GM18951 (cell line): Measurements from ENCODE around the gene STK17B.

ENCODE experiments used
- POLR2A ChIP-seq: IDR thresholded peaks from 4 replicates; pipeline ENCODE4 v1.6.1; 2011; ENCODE audit warnings: mild to moderate bottlenecking; ENCODE audit not compliant: insufficient read length, insufficient read depth; ENCODE audit errors: extremely low read depth
- in situ Hi-C: fragments of 300-500 bp; cut with MboI; formaldehyde crosslinking; loops from one replicate; pipeline ENCODE4 v1.12.0; 2022; ENCODE audit warnings: low sequenced_read_pairs, mixed read lengths, inconsistent platforms; ENCODE audit not compliant: unreplicated experiment

STK17B gene

GRCh38 chr2:196131384-196131937 lies 39.9 kb downstream of the STK17B start:
- TF ChIP-seq POLR2A = no peak
- in situ Hi-C loops = no loop called here

- no peak for TF ChIP-seq POLR2A
- in situ Hi-C loops = no loop called here
Measured at GRCh38 chr2:196130039-196130825, 41.1 kb downstream of the STK17B start.

GRCh38 chr2:196128749-196129148 lies 42.6 kb downstream of the STK17B start:
- no peak for TF ChIP-seq POLR2A
- in situ Hi-C loops = no loop called here

- no peak for TF ChIP-seq POLR2A
- in situ Hi-C loops = no loop called here
Measured at GRCh38 chr2:196125596-196125995, 45.8 kb downstream of the STK17B start.

GRCh38 chr2:196123679-196124373 lies 47.6 kb downstream of the STK17B start:
- in situ Hi-C loops = no loop called here
- TF ChIP-seq POLR2A = no peak

- in situ Hi-C loops = no loop called here
- TF ChIP-seq POLR2A = no peak
Measured at GRCh38 chr2:196119926-196120325, 51.5 kb downstream of the STK17B start.

DNA sequence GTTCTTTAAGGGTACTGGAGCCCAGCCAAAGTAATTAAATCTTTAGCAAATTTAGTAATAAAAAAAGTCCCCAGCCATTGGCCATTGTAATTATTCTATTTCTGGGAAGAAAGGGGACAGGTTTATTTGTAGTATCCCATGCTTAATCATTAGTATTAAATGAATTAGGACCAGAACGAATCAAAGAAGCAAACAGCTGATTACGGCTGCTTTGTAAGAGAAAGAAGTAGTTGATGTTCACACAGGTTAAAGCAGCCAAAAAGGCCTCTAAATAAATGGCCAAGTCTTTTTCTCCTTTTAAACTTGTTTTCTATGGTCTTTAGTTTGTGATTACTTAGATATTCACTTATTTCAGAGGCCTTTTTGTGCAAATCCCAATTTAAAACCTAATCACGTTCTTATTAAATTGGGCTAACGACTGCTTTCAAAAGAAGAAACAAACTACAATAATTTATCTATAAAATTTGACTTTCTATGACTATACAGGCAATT lies 54.1 kb downstream of the STK17B start:
- TF ChIP-seq POLR2A = no peak

DNA sequence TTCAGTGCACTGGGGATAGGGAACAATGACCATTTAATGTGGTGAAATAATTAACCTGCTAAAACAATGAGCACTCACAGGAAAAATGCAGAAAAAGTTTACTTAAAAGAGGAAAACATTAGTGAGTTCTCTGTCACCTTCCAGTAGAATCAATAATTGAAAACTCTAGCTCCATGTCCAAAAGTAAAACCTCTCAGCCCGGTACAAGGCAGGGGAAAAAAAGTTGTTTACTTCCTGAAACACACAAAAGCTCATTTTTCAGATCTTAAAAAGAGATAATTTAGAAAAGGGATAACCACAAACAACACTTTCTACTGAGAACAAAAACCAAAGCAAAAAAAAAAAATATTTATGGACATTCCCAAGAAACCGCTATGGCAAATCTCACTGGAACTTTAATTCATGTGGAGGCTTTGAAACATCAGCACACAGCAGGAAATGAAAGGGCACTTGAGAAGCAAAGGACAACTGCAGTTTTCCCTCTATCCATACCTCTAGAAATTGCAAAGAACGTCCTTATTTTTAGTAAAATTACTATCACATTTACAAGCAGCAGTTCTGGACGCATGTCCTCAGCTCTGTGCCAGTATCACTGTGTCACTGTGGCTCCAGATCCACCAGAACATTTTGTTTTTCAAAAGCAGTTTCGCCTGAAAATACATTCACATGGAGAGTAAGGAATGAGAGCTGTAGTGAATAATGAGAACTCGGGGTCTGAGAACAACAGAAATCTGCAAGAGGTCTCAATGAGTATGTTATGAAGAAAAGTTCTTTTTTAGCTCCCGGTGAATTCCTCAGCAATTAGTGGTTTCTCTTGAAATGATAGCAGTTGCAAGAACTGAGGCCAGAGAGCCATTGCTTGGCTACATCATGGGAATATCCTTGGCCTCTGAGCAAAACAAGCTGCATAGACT lies 58.1 kb downstream of the STK17B start:
- no peak for TF ChIP-seq POLR2A
- in situ Hi-C loops = no loop called here

More for the DNA sequence above, 54.1 kb downstream of the STK17B start:
- in situ Hi-C loops = no loop called here

DNA sequence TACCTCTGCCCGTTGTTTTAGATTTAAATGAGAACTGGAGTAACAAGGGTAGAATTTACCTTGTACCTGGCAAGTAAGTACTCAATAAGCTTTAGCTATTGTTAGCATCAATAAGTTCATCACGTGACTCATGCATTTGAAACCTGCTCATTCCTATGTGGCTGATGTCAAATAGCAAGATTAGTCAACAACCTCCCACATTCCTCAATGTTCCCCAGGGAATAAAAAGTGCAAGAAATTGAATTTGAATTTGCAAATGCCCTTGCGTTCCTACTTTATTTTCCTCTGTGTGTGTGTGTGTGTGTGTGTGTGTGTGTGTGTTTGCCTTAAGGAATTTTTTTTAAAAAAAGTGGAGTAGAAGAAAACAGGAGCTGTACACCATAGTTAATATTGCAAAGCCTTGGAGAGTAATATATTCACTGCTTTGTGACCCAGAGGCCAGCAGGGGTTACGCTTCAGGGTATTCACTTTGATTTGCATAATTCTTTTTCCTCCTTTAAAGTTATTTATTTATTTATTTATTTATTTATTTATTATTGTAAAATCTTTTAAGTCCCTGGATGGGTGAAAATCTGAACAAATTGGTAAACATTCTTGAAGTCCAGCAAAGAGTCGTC lies 58.9 kb downstream of the STK17B start:
- in situ Hi-C loops = no loop called here
- no peak for TF ChIP-seq POLR2A

DNA sequence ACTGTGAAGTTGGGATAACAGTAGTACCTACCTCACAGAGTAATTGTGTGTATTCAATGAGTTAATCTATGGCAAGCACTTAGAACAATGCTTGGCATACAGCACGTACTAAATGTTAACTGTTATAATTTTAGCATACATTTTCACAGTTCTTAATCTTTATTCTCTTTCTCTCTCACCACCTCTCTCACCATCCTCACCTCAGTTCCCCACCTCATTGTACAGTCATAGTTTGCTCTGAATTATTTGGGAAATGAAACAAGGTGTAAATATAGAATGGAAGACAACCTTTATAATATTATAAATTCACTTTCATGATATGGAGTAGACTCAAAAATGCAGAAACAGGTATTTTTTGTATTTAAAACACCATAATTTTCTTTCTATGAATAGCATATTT lies 62.8 kb downstream of the STK17B start:
- TF ChIP-seq POLR2A = no peak

GRCh38 chr2:196105951-196106350 lies 65.4 kb downstream of the STK17B start:
- no peak for TF ChIP-seq POLR2A
- in situ Hi-C loops = loop anchor here (10.0 kb wide), 1 partner anchor 619 kb away; no protein-coding TSS in a partner anchor

More for the DNA sequence above, 62.8 kb downstream of the STK17B start:
- in situ Hi-C loops = loop anchor here (10.0 kb wide), 1 partner anchor 616 kb away; no protein-coding TSS in a partner anchor

GRCh38 chr2:196104066-196104465 lies 67.3 kb downstream of the STK17B start:
- TF ChIP-seq POLR2A = no peak
- in situ Hi-C loops = loop anchor here (10.0 kb wide), 1 partner anchor 621 kb away; no protein-coding TSS in a partner anchor
